Stimulated activated CD4-positive, alpha-beta T cell treated with anti-CD3 and anti-CD28 coated beads, Interleukin-15, amount 100 ng/mL, for 48 hours (primary cell): Measurements from ENCODE around the gene ROGDI.

ENCODE experiments used
- DNase-seq, 2 donors: peaks; one replicate each; pipeline ENCODE4 v3.0.0-alpha.2; 2020; ENCODE audit warnings: low read depth in 2 of 2

The ROGDI gene

DNA sequence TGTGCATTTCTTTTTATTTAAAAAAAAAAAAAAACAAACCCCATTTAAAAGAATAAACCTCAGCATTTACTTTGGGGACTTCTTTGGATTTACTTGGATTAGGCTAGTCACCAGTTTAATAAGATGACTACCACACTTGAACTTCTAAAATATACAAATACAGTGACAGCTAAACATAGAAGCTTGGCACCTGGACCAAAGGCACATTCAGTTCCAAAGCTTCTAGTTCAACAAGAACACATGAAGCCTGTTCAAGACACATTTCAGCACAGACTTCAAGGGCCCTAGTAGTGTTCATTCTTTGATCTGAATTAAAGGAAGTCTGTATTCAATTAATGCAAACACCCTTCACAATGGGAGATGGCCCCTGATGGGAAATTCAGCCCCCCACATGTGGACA lies 11.6 kb upstream of the ROGDI start:
- DNase-seq = no peak

DNA sequence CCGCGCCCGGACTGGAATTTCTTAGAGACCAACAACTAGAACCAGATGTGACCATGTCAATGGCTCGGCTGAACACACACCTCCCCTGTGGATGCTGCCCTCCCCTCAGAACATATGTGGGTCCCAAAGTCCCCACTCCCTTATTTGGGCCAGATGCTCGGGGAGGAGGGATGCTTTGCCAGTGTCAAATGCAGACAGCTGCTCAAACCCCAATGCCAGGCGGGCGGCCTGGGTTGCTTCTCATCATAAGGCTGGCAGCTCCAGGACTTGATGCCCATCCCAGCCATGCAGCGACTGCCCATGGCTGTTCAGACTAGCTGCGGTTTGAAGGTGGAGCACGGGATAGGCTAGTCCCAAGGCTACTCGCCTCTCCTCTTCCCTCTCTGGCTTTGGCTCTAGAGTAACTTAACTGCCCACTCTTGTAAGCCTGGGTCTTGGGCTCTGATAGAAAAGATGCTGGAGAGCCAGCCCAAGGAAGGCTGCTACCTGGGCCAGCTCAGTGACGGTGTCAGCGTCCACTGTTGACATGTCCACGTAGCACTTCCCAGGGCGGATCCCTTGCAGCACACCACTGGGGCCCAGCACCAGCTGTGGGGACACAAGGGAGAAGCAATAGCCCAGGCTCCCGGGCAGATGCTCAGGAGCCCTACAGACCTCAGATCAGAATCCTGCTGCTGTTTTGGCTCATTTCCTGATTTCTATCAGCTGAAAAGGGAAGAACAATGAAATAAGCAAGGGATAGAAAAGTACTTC lies 11.0 kb upstream of the ROGDI start:
- no peak for DNase-seq

GRCh38 chr16:4811773-4812172 lies 9.3 kb upstream of the ROGDI start:
- DNase-seq = no peak

GRCh38 chr16:4811242-4811641 lies 8.8 kb upstream of the ROGDI start:
- no peak for DNase-seq

- no peak for DNase-seq
These were observed 3.8 kb upstream of the ROGDI start for GRCh38 chr16:4806280-4806679.

- no peak for DNase-seq
These were observed 2.8 kb upstream of the ROGDI start for GRCh38 chr16:4805231-4805630.

DNA sequence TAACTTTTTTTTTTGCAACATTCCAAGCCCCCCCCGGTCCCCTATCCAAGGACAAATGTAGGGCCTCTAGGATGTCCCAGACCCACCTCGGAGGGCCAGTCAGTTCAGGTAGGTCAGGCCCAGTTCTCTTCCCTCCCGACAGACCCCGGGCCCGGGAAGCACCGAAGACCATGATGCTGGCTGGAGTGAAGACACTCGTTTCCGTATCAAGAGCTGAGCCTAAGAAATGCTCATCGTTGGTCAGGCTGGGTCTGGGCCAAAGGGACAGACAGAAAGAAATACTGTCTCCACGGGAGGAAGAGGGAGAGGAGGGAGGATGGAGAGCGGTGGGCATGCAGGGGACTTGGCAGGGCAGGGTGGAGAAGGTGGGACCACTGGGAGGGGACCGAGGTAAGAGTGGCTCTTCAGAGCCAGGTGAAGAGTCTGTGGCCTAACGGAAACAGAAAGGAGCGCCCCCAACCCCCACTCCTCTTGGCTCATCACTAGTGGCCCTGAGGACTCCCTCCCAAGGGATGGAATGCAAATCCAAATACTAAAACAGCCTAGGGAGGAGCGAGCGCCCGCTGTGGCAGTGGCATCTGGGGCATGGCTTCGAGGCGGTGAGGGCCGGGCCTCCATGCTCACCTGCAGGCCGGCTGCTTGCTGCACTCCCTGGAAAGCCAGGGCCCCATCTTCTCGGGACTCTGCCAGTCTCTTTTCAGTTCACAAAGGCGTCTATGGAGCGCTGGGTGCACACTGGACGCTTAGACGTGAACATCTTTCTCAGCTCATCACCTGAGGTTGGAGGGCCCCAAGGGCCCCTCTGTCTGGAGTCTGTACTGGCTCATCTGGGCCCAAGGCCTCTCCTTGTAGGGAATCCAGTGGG lies 1.7 kb upstream of the ROGDI start:
- DNase-seq = no peak

GRCh38 chr16:4803401-4803844 lies 990 bp upstream of the ROGDI start:
- DNase-seq = no peak

GRCh38 chr16:4802659-4803287 lies 340 bp upstream of the ROGDI start:
- DNase-seq = peak; percentile 71 to 86

GRCh38 chr16:4801051-4801961 lies 1.1 kb downstream of the ROGDI start:
- no peak for DNase-seq

GRCh38 chr16:4800290-4801041 lies 2.0 kb downstream of the ROGDI start:
- DNase-seq = no peak

- DNase-seq = no peak
These were observed 3.1 kb downstream of the ROGDI start for GRCh38 chr16:4799171-4799855.

- DNase-seq = no peak
These were observed 4.0 kb downstream of the ROGDI start for GRCh38 chr16:4798456-4798855.

- DNase-seq = no peak
These were observed 4.6 kb downstream of the ROGDI start for GRCh38 chr16:4797805-4798252.

GRCh38 chr16:4796982-4797804 lies 5.2 kb downstream of the ROGDI start:
- DNase-seq = no peak

- DNase-seq = no peak
These were observed 6.4 kb downstream of the ROGDI start for GRCh38 chr16:4795828-4796572.

- no peak for DNase-seq
These were observed 7.1 kb downstream of the ROGDI start, which contains the start of gene SMIM22 for GRCh38 chr16:4795181-4795827. Gene SMIM22, plus strand, starts transcription at chr16:4795369. Its CDS starts 366 bp downstream, at chr16:4795735.
